T follicular helper cell (primary cell): ENCODE measurements around the gene NDUFB11.
A peak's percentile ranks its signal among the peaks of the same experiment; 100 is the strongest.
"Not testable (repeated sequence)": the region's sequence is repeated elsewhere in the genome, so short reads cannot be mapped to it uniquely, and the experiment has no call there.

ENCODE experiments used
- DNase-seq: peaks from one replicate; pipeline ENCODE4 v3.0.0-alpha.2; 2020; ENCODE audit warnings: low read depth

NDUFB11 gene

DNA sequence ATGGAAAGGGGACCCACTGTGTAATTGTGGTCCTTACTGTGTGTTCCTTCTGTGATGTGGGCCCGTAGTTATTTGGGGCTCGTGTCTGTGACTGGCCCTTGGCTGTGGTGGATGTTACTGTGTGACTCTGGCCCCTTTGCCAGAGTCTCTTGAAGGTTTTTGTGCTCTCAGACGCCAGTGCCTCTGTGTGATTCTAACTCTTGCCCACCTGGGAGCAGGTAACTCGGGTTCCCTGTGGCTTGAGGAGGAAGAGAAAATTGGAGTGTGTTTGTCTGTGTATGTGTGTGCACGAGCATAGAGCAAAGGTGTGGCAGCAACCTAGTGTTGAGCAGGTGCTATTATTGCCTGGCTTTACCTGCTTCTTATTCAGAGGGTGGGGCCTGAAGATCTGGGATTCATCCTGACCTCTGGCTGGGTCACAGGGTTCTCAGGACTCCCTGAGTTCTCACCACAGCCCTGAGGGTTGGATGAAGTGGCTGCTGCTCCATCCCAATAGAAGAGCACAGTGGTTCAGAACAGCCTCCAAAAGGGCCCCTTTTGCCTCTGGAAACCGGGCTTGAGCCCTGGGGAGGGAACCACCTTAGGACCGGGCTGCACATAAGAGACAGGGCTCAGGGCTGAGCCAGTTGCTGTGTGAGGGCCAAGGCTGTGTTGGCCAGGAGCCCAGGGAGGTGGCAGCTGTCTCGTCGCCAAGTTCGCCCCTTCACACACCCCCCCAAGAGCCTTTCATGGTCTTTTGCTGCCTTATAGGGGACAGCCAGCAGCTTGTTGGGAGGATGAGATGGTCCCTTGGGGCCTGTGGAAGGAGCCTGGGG lies 1.8 kb upstream of the NDUFB11 start:
- no peak for DNase-seq

DNA sequence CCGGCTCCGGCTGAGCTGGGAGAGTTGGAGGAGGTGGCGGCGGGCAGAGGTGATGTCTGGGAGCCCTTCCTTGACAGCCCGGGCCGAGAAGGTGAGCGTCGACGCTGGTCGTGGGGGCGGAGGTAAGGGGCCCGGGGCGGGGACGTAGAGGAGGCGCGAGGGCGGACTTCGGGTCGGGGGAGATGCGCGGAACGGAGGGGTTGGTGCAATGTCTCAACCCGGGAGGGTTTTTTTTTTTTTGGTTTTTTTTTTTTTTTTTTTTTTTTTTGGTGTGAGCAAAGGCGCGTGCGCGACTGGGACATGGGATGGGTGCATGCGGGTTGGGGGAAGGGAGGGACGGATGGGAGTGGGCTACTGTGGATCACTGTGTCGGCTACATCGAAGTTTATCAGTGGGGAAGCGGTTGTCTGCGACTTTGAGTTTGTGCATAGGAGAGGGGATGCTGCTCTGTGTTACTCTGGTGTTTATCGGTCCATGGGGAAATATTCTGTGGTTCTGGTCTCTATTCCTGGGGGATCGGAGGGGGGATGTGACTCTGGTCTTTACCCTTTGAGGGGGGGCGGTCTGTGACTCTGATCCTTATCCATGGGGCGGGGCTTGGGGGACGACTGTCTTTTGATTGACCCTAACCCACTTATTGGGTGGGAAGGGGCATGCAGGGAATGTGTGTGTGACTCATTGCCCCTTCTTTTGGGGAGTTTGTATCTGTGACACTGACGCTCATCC lies 1.1 kb upstream of the NDUFB11 start:
- DNase-seq = no peak

DNA sequence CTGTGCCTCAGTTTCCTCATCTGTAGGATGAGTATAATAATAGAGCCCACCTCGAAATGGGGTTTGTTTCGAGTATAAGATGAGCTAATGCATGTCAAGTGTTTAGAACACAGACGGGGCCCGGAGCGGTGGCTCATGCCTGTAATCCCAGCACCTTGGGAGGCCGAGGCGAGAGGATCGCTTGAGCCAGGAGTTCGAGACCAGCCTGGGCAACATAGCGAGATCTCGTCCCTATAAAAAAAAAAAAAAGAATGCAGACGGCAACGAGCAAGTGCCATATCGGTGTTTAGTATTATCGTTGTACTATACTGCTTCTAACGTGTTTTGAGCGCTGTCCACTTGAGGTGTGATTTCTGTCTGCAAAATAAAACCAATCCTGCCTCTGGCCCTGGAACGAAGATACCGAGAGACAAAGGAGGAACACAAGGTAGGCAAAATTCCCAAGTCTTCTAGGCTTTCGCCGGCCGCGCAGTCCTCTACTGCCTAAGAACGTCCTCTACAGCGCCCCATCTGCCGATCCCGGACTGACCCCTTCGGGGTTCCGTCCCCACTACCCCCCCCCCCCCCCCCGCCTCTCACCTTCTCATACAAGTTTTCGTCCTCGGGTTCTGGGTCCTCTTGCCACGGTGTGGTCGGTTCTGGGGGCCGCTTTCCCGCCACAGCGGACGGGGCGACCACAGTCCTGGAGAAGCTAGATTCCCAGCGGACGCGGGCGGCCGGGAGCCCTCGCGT lies 442 bp downstream of the NDUFB11 start:
- DNase-seq = no peak

GRCh38 chrX:47138171-47138570 lies 6.3 kb downstream of the NDUFB11 start:
- DNase-seq = no peak

DNA sequence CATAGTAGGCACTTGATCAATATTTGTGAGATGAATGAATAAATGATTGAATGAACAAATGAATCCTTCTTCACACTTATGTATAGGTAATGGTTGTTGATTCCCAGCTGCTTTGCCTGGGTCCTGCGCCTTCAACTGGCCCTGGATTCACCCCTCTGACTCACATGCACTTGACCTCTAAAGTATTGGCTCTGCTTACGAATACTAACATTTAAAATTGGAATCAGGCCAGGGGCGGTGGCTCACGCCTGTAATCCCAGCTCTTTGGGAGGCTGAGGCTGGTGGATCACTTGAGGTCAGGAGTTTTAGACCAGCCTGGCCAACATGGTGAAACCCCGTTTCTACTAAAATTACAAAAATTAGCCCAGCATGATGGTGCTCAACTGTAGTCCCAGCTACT lies 8.9 kb downstream of the NDUFB11 start:
- not testable (repeated sequence) for DNase-seq

DNA sequence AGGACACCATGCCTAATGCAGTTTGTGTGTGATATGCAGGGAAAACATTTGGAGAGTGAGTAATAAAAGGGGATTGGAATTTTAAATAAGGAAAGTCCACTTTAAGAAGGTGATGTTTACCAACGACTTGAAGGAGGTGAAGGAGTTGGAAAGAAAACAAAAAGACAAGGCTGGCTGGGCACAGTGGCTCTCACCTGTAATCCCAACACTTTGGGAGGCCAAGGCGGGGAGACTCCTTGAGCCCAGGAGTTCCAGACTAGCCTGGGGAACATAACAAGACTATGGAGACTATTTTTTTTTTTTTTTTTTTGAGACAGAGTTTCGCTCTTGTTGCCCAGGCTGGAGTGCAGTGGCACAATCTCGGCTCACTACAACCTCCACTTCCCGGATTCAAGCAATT lies 11.0 kb downstream of the NDUFB11 start:
- no peak for DNase-seq

DNA sequence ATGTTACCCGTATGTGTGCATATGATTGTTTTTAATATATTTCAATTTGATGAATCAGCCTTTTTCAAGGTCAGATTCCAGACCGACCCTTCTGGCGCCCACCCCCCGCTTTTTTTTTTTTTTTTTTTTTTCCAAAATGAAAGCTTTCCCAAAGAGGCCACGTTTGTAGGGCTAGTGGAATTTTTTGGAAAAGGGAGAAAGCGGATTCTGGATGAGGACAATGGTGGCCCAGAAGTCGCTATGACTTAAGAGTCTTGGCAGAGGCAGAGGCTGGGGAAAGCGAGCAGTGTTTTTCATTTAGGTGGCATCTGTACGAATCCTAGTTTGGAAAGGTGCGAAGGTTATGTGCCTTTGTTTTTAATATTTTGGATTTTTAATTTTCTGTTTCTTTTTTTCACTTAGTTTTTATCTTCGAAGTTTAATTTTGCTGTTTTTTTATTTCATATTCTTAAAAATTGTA lies 14.6 kb downstream of the NDUFB11 start:
- DNase-seq = no peak

DNA sequence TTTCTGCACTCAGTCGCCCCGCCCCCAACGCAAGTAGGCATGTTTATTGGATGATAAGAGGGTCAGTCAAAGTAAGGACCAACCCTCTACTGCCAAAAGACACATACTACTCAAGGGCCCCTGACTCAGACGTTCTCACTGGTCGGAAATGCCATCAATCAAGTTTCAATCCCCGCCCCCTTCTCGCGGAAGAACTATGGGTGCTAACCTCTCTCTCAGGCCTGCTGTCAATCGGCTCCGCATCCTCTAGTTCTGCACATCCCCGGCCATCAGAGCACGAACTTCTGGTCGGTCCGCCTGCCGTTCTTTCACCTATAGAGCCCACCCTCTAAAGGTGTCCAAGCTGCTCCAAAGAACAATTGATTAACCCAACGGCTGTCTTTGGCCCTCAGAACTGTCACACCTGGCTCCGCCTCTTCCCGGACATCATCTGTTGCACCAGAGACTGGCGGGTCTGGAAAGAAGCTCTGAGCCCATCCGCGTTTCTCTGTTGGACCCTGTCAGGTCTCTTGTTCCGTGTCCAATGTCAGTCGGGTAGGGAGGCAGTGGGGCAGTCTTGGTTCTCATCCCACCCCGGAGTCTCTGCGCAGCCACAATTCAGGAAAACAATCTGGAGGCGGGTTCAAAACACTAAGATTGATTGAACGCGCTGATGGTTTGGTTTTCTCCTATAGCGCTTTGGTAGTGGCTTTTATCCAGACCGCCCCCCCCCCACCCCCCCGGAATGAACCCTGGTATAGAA lies 15.2 kb downstream of the NDUFB11 start:
- peak; percentile 82 for DNase-seq

- DNase-seq = not testable (repeated sequence)
Measured at GRCh38 chrX:47124466-47124865, 20.0 kb downstream of the NDUFB11 start.

GRCh38 chrX:47116551-47117110 lies 27.9 kb downstream of the NDUFB11 start:
- DNase-seq = not testable (repeated sequence)

- no peak for DNase-seq
Measured at GRCh38 chrX:47112316-47112954, 32.1 kb downstream of the NDUFB11 start.

DNA sequence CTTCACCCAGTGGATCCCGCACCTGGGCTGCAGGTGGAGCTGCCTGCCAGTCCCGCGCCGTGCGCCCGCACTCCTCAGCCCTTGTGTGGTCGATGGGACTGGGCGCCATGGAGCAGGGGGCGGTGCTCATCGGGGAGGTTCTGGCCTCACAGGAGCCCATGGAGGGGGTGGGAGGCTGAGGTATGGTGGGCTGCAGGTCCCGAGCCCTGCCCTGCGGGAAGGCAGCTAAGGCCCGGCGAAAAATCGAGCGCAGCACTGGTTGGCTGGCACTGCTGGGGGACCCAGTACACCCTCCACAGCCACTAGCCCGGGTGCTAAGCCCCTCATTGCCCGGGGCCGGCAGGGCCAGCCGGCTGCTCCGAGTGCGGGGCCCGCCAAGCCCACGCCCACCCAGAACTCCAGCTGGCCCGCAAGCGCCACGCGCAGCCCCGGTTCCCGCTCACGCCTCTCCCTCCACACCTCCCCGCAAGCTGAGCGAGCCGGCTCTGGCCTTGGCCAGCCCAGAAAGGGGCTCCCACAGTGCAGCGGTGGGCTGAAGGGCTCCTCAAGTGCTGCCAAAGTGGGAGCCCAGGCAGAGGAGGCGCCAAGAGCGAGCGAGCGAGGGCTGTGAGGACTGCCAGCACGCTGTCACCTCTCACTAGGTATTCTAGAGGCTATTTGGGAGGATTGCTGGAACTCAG lies 33.4 kb downstream of the NDUFB11 start:
- DNase-seq = not testable (repeated sequence)

GRCh38 chrX:47101206-47101605 lies 43.3 kb downstream of the NDUFB11 start:
- DNase-seq = no peak

DNA sequence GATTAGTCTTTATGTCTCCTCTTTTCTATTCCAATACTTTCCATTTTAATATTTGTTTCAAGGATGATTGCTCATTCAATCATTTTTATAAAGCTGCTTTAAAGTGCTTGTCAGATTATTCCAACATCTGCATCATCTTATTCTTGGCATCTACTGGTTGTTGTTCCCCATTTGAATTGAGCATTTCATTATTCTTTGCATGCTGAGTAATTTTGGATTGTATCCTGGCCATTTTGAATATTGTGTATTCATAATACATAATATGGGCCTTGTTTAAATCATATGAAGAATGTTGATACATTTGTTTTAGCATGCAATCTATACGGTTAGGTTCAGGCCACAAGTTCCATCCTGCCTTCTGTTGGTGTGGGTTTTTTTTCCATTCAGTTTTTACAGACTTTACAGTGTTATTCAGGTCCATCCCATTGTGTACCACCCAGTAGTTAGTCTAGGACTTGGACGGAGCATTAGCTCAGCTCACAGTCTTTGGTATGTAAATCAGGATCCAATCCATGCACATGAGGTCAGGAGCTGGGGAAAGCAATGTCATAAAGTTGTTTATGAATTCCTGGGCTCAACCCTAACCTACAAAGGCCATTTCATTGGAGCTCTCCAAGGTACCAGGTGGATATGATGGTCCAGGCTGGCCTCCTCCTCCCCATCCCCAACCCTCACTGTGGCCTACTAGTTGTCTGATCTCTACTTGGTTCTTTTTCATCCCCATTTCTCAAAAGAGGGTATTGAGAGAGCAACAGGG lies 46.0 kb downstream of the NDUFB11 start:
- no peak for DNase-seq

- DNase-seq = no peak
Measured at GRCh38 chrX:47097018-47097417, 47.5 kb downstream of the NDUFB11 start.

- no peak for DNase-seq
Measured at GRCh38 chrX:47093860-47094259, 50.6 kb downstream of the NDUFB11 start.

GRCh38 chrX:47093248-47093647 lies 51.3 kb downstream of the NDUFB11 start:
- no peak for DNase-seq
